HG03066 (cell line): ENCODE data around the gene LYST.
"Not testable (repeated sequence)": the region's sequence is repeated elsewhere in the genome, so short reads cannot be mapped to it uniquely, and the experiment has no call there.

Experiments used
- ATAC-seq: cut with Tn5 transposase; IDR thresholded peaks from one replicate; pipeline ENCODE4 v1.9.1; 2021; ENCODE audit warnings: low read depth; ENCODE audit not compliant: unreplicated experiment

Gene LYST

GRCh38 chr1:235866205-235866912, at the start of gene LYST:
Gene LYST, minus strand, starts transcription at chr1:235866906. Its CDS starts 36,489 bp downstream, at chr1:235830417.
- peak; percentile 45 for ATAC-seq

- ATAC-seq, result not testable (repeated sequence)
Measured at GRCh38 chr1:235915489-235915888, 48.8 kb upstream of the LYST start.

GRCh38 chr1:235913311-235913710, 46.6 kb upstream of the LYST start:
- ATAC-seq, result no peak

GRCh38 chr1:235911876-235912275, 45.2 kb upstream of the LYST start:
- ATAC-seq, result no peak

DNA sequence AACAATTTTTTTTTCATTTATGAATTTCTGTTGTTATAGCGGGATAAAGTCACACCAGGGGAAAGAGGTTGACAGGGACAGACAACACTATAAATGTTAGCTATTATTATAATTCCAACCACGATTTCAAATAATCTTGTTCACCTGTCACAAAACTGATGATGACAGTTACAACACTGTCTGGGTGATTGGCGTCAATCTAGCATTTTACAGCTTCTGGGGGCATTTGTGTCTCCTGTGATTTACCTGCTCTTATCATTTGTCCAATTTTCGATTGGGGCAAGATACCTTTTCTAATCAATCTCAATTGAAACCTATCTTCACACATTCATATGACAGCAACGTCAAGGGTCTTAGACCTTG, 44.6 kb upstream of the LYST start:
- no peak for ATAC-seq

DNA sequence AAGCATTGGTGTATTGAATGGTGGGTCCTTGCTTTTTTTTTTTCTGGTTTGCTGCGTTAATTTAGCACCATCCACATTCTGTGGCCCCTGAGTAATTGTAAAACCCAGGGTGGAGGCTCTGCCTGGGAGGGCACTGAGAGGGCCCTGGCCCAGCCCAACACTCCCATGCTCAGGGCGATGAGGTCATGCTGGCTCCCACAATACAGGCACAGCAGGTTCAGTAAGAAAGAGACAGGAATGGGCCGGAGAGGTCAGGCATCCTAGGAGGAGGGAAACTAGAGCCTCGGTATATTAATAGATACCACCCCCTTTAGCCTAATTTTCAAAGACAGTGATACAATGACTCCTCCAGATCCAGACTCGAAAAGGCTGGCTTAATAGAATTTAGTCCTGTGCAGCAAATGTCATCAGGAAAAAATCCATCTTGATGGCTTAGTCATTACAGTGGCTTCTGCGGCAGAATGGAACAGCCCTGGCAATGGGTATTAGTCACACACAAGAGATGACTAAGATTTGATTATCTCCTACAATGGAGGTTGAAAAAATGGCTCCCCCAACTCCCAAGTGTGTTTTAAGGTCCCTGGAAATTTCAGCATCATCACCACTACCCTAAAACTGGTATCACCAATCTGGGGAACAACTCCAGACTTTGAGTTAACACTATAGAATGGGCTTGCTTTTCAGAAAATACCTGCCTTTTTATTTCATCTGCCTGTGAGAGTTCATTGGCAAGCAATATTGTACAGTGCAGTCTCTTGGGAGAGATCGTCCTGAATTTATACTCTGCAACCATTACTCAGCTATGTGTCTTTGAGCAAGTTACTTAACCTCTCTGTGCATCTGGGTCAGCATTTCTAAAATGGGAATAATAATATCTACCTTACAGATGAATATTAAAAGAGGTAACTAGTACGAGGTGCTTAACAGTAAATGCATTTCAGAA, 43.9 kb upstream of the LYST start:
- no peak for ATAC-seq

DNA sequence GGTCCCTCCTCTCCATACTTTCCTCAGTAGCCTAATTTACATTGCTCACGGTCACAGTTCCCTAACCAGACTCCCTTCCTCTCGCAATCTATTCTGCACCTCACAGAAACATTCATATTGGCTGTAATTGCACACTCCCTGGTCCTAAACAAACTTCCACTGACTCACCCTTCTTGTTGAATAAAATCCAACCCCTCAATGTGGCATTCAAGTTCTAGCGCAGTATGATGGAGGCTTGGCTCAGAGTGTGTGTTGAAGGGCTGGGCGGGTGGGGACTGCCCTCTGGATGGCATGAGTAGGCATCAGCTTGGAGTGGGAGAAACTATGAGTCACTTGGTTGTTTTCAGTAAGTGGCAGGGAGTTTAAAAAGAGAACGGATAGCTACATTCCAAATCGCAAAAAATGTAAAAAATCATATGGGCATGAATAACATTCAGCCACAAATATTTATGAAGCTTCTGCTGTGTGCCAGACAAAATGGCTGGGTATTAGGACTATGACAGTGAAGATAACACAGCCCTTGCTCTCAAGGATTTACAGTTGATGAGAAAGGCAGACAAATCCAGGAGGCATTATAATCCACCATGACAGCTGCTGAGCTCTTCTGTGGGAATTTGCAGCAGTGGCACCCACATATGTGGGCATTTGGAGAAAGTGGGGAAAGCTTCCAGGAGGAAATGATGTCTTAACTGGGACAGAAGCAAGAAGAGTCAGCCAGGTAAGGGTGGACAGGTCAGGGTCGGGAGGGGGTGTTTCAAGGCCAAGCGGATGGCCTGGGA, 42.2 kb upstream of the LYST start:
- no peak for ATAC-seq

DNA sequence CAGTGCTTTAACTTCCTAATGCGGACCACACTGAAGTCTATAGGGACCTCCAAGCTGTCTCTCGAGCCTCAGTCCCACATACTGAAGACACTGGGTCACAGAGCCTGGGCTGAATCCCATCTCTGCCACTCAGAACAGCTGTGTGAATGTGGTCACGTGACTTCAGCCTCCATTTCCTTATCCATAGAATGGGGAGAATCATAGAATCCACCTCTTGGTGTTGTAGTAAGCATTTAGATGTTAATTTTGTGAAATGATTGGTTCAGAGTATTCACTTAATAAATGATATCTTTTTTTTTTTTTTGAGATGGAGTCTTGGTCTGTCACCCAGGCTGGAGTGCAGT, 41.2 kb upstream of the LYST start:
- no peak for ATAC-seq

DNA sequence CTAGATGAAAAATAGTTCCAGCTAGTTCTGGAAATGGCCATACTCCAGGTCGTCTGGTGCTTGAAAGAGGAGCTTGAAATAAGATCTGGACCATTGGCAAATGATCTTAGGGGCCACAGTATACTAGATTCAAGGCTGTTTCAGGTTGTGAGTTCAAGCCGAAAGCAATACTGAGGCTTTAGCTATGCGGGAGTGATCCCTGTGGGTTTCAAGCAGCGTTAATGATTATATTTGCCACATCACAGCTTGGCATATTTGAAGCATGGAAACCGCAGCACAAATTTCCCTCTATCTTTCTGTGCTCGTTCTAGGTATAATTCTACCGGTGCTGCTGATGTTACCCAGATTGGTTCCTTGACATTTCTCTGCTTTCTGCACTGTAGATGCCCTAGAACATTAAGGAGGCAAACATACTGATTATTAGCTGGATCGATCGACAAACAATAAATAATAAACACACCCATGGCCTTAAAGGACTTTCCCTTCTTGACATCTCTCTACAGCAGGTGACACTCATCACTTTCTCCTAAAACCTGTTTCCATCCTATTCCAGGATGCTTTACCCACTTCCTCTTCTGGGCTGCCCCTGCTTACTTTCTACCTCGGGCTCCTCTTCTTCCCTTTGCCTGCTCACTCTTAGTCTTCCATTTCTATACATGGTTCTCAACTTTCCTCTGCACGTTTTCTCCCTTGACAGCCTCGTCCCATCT, 40.6 kb upstream of the LYST start:
- ATAC-seq, result no peak

GRCh38 chr1:235906436-235906835, 39.7 kb upstream of the LYST start:
- ATAC-seq, result no peak

- ATAC-seq, result not testable (repeated sequence)
Measured at GRCh38 chr1:235903809-235904208, 37.1 kb upstream of the LYST start.

GRCh38 chr1:235902677-235903542, 36.2 kb upstream of the LYST start:
- ATAC-seq, result no peak

GRCh38 chr1:235901461-235901860, 34.8 kb upstream of the LYST start:
- ATAC-seq, result no peak

DNA sequence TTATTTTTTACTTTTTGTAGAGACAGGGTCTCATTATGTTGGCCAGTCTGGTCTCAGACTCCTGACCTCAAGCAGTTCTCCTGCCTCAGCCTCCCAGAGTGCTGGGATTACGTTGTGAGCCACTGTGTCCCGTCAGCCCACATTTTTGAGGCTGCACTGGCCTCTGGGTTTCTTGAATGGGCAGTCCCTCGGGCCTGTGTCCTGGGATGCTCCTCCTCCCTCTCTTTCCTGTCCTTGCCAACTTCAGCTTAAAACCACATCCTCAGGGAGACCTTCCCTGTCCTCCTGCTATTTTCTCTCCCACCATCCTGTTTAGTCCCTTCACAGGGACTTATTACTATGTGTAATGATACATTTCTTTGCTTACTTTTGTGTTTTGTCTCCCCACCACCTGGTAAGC, 31.4 kb upstream of the LYST start:
- ATAC-seq, result no peak

DNA sequence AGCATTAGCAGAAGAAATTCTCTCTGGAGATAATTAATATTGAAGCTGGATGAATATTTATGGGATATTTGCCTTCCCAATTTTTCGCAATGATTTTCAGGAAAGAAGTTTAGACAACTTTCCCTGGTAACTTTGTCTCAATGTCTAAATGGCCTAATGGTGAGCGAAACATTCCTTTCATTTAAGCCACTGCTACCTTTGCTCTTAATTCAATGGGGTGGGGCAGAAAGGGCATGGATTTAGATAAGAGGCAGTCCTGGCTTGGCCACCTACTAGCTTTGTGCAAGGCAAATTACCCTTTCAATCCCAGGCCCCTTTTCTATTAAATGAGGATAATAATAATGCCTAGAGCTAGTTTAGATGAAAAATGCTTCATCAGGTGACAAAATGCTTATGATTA, 27.1 kb upstream of the LYST start:
- ATAC-seq, result no peak

DNA sequence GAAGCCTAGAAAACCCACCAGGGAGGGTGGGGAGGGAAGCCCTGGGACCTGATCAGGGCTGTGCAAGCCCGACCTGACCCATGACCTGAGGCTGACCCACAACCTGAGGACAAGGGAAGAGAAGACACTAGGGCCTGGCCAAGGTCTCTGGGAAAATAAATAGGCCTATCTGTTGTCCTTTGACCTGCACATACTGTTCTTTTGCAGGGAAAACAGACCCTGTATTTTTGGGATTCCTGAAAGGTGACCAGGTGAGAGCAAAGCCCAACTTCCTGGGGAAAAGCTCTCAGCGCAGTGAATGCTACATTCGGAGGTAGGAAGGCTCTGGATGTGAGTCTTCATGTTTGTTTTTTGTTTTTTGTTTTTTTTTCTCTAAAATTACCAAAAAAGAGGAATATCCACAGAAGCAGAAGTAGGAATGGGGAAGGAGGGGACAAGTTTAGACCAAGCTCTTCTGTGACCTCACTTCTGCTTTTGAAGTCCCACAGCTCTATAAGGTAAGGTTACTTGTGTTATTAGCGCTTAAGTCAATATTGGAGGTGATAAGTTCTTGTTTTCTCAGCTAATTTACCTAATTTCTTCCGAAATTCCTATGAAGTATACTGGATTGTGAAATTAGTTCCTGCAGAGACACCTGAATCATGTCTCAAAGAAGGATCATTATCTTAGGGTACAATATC, 26.2 kb upstream of the LYST start:
- no peak for ATAC-seq

GRCh38 chr1:235892202-235892601, 25.5 kb upstream of the LYST start:
- peak; percentile 38 for ATAC-seq

- ATAC-seq, result peak; percentile 84
Measured at GRCh38 chr1:235888119-235888643, 21.5 kb upstream of the LYST start.

DNA sequence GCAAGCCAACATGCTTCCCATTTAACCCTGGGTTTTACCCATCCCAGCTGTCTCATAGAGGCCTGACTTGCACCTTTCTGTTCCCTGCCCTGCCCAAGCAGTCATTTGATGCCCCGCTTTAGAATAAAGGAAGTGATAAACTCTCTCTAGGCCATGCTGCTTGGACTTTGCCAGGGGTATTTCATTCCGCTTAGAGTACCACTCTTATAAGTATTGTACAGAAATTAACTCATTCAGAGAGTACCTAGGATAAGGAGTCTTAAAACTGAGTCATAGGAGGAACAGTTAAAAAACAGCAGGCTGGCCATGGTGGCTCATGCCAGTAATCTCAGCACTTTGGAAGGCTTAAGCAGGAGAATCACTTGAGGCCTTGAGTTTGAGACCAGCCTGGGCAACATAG, 21.0 kb upstream of the LYST start:
- no peak for ATAC-seq
